HUDEP-2 (cell line): Measurements from ENCODE around the gene CERKL.
"Not testable (repeated sequence)": the region's sequence is repeated elsewhere in the genome, so short reads cannot be mapped to it uniquely, and the experiment has no call there.

Experiments used
- DNase-seq, 76 experiments: peaks; one replicate each; lab custom pipeline; 2025; ENCODE audit not compliant: unreplicated experiment in 76 of 76; lab: John Stamatoyannopoulos, UW

CERKL gene

GRCh38 chr2:181656450-181657291 lies at the start of gene CERKL:
Gene CERKL, minus strand, starts transcription at chr2:181657105. Its CDS starts 99 bp downstream, at chr2:181657006.
- DNase-seq = peak in 9 of 76 experiments; percentile 4 to 34 (median 17)

GRCh38 chr2:181702519-181702918 lies 45.6 kb upstream of the CERKL start:
- DNase-seq = not testable (repeated sequence)

- no peak for DNase-seq
Measured at GRCh38 chr2:181698223-181698622, 41.3 kb upstream of the CERKL start.

GRCh38 chr2:181697571-181697970 lies 40.7 kb upstream of the CERKL start:
- no peak for DNase-seq

GRCh38 chr2:181697126-181697525 lies 40.2 kb upstream of the CERKL start:
- no peak for DNase-seq

GRCh38 chr2:181694271-181694670 lies 37.4 kb upstream of the CERKL start:
- no peak for DNase-seq

- DNase-seq = no peak
Measured at GRCh38 chr2:181690860-181691259, 34.0 kb upstream of the CERKL start.

- DNase-seq = no peak
Measured at GRCh38 chr2:181686576-181687185, 29.8 kb upstream of the CERKL start.

- no peak for DNase-seq
Measured at GRCh38 chr2:181685150-181685688, 28.3 kb upstream of the CERKL start.

- no peak for DNase-seq
Measured at GRCh38 chr2:181684454-181685149, 27.7 kb upstream of the CERKL start.

GRCh38 chr2:181683518-181684453 lies 26.9 kb upstream of the CERKL start:
- DNase-seq = no peak

- DNase-seq = no peak
Measured at GRCh38 chr2:181682795-181683517, 26.1 kb upstream of the CERKL start.

GRCh38 chr2:181682026-181682789 lies 25.3 kb upstream of the CERKL start:
- DNase-seq = no peak

- DNase-seq = no peak
Measured at GRCh38 chr2:181680937-181681811, 24.3 kb upstream of the CERKL start.

- DNase-seq = no peak
Measured at GRCh38 chr2:181680055-181680936, 23.4 kb upstream of the CERKL start, which contains the start of gene NEUROD1. Gene NEUROD1, minus strand, starts transcription at chr2:181680517. Its CDS starts 1,657 bp downstream, at chr2:181678860.

GRCh38 chr2:181679544-181679979 lies 22.7 kb upstream of the CERKL start:
- no peak for DNase-seq
